Tibial nerve (tissue), 3 donors: Measurements from ENCODE around the gene DHRSX.

Experiments used
- POLR2A ChIP-seq, 2 donors: fragments of 450-650 bp; IDR thresholded peaks; one replicate each; pipeline ENCODE4 v1.6.1; 2017; ENCODE audit warnings: antibody characterized with exemption in 2 of 2, mild to moderate bottlenecking in 2 of 2, moderate library complexity in 2 of 2
- TF ChIP-seq, protein P1 (sequence below), 5 experiments: fragments of 200-600 bp in 3 of 5; fragments of 450-650 bp in 2 of 5; sonication (generic) in 3 of 5; IDR thresholded peaks; one replicate each; pipeline ENCODE4 v1.5.1; 2016 to 2019; ENCODE audit warnings: antibody characterized with exemption in 5 of 5, mild to moderate bottlenecking in 3 of 5, moderate library complexity in 2 of 5

DNA sequence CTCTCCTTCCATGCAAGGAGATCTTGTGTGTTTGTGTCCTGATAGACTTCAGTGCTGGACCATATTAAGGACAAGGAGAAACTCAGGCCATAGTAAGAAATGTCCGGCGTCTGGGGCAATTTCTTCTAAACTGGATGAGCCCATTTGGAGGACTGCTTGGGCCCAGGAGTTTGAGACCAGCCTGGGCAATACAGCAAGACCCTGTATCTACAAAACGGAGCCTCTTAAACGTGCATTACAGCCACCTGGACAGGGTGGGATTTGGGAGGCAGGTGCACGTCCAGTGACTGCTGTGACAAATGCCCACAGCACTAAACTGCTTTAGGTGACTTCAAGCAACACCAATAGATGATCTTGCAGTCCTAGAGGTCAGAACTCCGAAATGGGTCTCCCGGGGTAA, 311.9 kb downstream of the DHRSX start:
- TF ChIP-seq, protein P1, sequence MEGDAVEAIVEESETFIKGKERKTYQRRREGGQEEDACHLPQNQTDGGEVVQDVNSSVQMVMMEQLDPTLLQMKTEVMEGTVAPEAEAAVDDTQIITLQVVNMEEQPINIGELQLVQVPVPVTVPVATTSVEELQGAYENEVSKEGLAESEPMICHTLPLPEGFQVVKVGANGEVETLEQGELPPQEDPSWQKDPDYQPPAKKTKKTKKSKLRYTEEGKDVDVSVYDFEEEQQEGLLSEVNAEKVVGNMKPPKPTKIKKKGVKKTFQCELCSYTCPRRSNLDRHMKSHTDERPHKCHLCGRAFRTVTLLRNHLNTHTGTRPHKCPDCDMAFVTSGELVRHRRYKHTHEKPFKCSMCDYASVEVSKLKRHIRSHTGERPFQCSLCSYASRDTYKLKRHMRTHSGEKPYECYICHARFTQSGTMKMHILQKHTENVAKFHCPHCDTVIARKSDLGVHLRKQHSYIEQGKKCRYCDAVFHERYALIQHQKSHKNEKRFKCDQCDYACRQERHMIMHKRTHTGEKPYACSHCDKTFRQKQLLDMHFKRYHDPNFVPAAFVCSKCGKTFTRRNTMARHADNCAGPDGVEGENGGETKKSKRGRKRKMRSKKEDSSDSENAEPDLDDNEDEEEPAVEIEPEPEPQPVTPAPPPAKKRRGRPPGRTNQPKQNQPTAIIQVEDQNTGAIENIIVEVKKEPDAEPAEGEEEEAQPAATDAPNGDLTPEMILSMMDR (IDR thresholded peaks at IDR 0.05): no peak
- TF ChIP-seq POLR2A (IDR thresholded peaks at IDR 0.05): no peak
